ENCODE measurements around the gene DDX27. TPM values are rescaled to one million over a fixed set of nuclear protein-coding genes. Genes with fewer than 3 reads are reported as not detected.

The DDX27 gene
- total RNA-seq, 1 donor from 2014 or later = 34.3 TPM

- H3K36me3 Mint-ChIP-seq = peaks cover 54% of the 10 kb centered on the region
- no peak overlapping the region for H3K4me3 Mint-ChIP-seq
- no peak for TF ChIP-seq CTCF (conservative IDR thresholded peaks at IDR 0.05)
- no peak overlapping the region for H3K27ac Mint-ChIP-seq
- DNase-seq (ENCODE audit: extremely low spot score, unreplicated experiment) = no peak
- H3K27me3 Mint-ChIP-seq = no peaks in the 10 kb centered on the region
- H3K9me3 Mint-ChIP-seq = peaks cover 5% of the 10 kb centered on the region
- peaks cover 5% of the 10 kb centered on the region for H3K4me1 Mint-ChIP-seq (ENCODE audit: unreplicated experiment)
Measured at GRCh38 chr20:49293122-49293521, 73.9 kb downstream of the DDX27 start.

Other genes with a start within 250 kb of the DDX27 start
- gene CSE1L, start 173.1 kb upstream of the DDX27 start, total RNA-seq (ENCODE audit: low replicate concordance) = 78.1 and 111 TPM in 2 replicates
- 73.4 and 79.8 TPM in 2 replicates for gene STAU1, start 31.1 kb upstream of the DDX27 start, total RNA-seq (ENCODE audit: low replicate concordance)
- 14.1 and 21.9 TPM in 2 replicates for gene ZNFX1, start 58.6 kb downstream of the DDX27 start, total RNA-seq (ENCODE audit: low replicate concordance)

Measured in type B pancreatic cell (in vitro differentiated cells).